ENCODE data around the gene ARFIP1. TPM values are rescaled to one million over a fixed set of nuclear protein-coding genes. Genes with fewer than 3 reads are reported as not detected.

ARFIP1 gene
- total RNA-seq, 1 donor: 61.3 TPM

- H3K4me3 ChIP-seq (ENCODE audit: low read depth, low read length): no peak overlapping the region
- TF ChIP-seq CTCF (IDR thresholded peaks at IDR 0.05; ENCODE audit: insufficient read depth, low read depth, low read length): no peak
- DNase-seq (ENCODE audit: low read depth): no peak
These were observed 5.8 kb upstream of the ARFIP1 start for GRCh38 chr4:152773953-152774352.

GRCh38 chr4:152776352-152776751 lies 3.4 kb upstream of the ARFIP1 start:
- no peak for DNase-seq (ENCODE audit: low read depth)
- no peak for TF ChIP-seq CTCF (IDR thresholded peaks at IDR 0.05; ENCODE audit: insufficient read depth, low read depth, low read length)
- H3K4me3 ChIP-seq (ENCODE audit: low read depth, low read length): no peak overlapping the region

- TF ChIP-seq CTCF (IDR thresholded peaks at IDR 0.05; ENCODE audit: insufficient read depth, low read depth, low read length): no peak
- DNase-seq (ENCODE audit: low read depth): no peak
- H3K4me3 ChIP-seq (ENCODE audit: low read depth, low read length): no peak overlapping the region
These were observed 2.3 kb upstream of the ARFIP1 start for GRCh38 chr4:152777488-152777887.

GRCh38 chr4:152778656-152779512 lies 870 bp upstream of the ARFIP1 start:
- H3K4me3 ChIP-seq (ENCODE audit: low read depth, low read length): peak overlapping the region; percentile 91
- TF ChIP-seq CTCF (IDR thresholded peaks at IDR 0.05; ENCODE audit: insufficient read depth, low read depth, low read length): no peak
- no peak for DNase-seq (ENCODE audit: low read depth)

- peak; percentile 37 for DNase-seq (ENCODE audit: low read depth)
- peak overlapping the region; percentile 91 for H3K4me3 ChIP-seq (ENCODE audit: low read depth, low read length)
- no peak for TF ChIP-seq CTCF (IDR thresholded peaks at IDR 0.05; ENCODE audit: insufficient read depth, low read depth, low read length)
These were observed 569 bp downstream of the ARFIP1 start for GRCh38 chr4:152780267-152780778.

GRCh38 chr4:152784490-152785350 lies 5.0 kb downstream of the ARFIP1 start:
- peak; percentile 61 for DNase-seq (ENCODE audit: low read depth)
- H3K4me3 ChIP-seq (ENCODE audit: low read depth, low read length): no peak overlapping the region
- TF ChIP-seq CTCF (IDR thresholded peaks at IDR 0.05; ENCODE audit: insufficient read depth, low read depth, low read length): peak; percentile 39
